ENCODE data around the gene MBOAT2.

The MBOAT2 gene

GRCh38 chr2:8806885-8807704, 196.4 kb downstream of the MBOAT2 start:
- no peak for DNase-seq

GRCh38 chr2:8805278-8806210, 197.9 kb downstream of the MBOAT2 start:
- no peak for DNase-seq

GRCh38 chr2:8803658-8804379, 199.7 kb downstream of the MBOAT2 start:
- DNase-seq = no peak

GRCh38 chr2:8802741-8803140, 200.7 kb downstream of the MBOAT2 start:
- no peak for DNase-seq
